SK-N-SH treated with all-trans-retinoic acid at 6 μM for 48 hours (cell line): Measurements from ENCODE around the gene F2.

Source experiments
- ATAC-seq: fragments of 200-7000 bp; cut with Tn5 transposase; 3 replicates; pipeline ENCODE4 v1.9.1; 2020; ENCODE audit warnings: mild to moderate bottlenecking, moderate library complexity
- ARNTL ChIP-seq: fragments of 450-650 bp; formaldehyde crosslinking; IDR thresholded peaks from 2 replicates; pipeline ENCODE4 v1.5.0; 2020; ENCODE audit warnings: low read depth, mild to moderate bottlenecking, moderate library complexity, borderline replicate concordance
- BACH2 ChIP-seq: fragments of 250-450 bp; sonication (Bioruptor Pico); IDR thresholded peaks from 2 replicates; pipeline ENCODE4 v1.9.0; 2021; ENCODE audit warnings: mild to moderate bottlenecking, borderline replicate concordance
- CREB5 ChIP-seq: fragments of 250-450 bp; sonication (Bioruptor Pico); IDR thresholded peaks from 2 replicates; pipeline ENCODE4 v1.5.1; 2020; ENCODE audit warnings: low read depth, mild to moderate bottlenecking, moderate library complexity
- CSDC2 ChIP-seq: fragments of 250-450 bp; sonication (Bioruptor Pico); IDR thresholded peaks from 2 replicates; pipeline ENCODE4 v1.5.0; 2020; ENCODE audit warnings: mild to moderate bottlenecking, moderate library complexity
- ESRRG ChIP-seq: fragments of 250-450 bp; sonication (Bioruptor Pico); IDR thresholded peaks from 2 replicates; pipeline ENCODE4 v1.6.1; 2021; ENCODE audit warnings: mild to moderate bottlenecking
- GLIS3 ChIP-seq: fragments of 250-450 bp; sonication (Bioruptor Pico); IDR thresholded peaks from 2 replicates; pipeline ENCODE4 v1.5.0; 2020; ENCODE audit warnings: mild to moderate bottlenecking, moderate library complexity
- ISL1 ChIP-seq: fragments of 250-450 bp; sonication (Bioruptor Pico); IDR thresholded peaks from 2 replicates; pipeline ENCODE4 v2.1.2; 2022; ENCODE audit warnings: mild to moderate bottlenecking, moderate library complexity
- PATZ1 ChIP-seq: fragments of 250-450 bp; sonication (Bioruptor Pico); IDR thresholded peaks from 2 replicates; pipeline ENCODE4 v1.8.0; 2020; ENCODE audit warnings: mild to moderate bottlenecking, moderate library complexity, borderline replicate concordance
- PPARA ChIP-seq: fragments of 250-450 bp; sonication (Bioruptor Pico); IDR thresholded peaks from 2 replicates; pipeline ENCODE4 v1.5.0; 2020; ENCODE audit warnings: mild to moderate bottlenecking, borderline replicate concordance
- RARB ChIP-seq: fragments of 250-450 bp; sonication (Bioruptor Pico); IDR thresholded peaks from 2 replicates; pipeline ENCODE4 v1.8.0; 2021; ENCODE audit warnings: mild to moderate bottlenecking, moderate library complexity
- TCF4 ChIP-seq: fragments of 250-450 bp; sonication (Bioruptor Pico); IDR thresholded peaks from 2 replicates; pipeline ENCODE4 v1.8.0; 2021; ENCODE audit warnings: mild to moderate bottlenecking, moderate library complexity, borderline replicate concordance
- TOX ChIP-seq: fragments of 250-450 bp; sonication (Bioruptor Pico); IDR thresholded peaks from 2 replicates; pipeline ENCODE4 v1.8.0; 2021; ENCODE audit warnings: mild to moderate bottlenecking, moderate library complexity, borderline replicate concordance
- TSHZ2 ChIP-seq: fragments of 250-450 bp; sonication (Bioruptor Pico); IDR thresholded peaks from 2 replicates; pipeline ENCODE4 v1.5.0; 2020; ENCODE audit warnings: mild to moderate bottlenecking, moderate library complexity
- ZC3H10 ChIP-seq: fragments of 250-450 bp; sonication (Bioruptor Pico); IDR thresholded peaks from 2 replicates; pipeline ENCODE4 v1.5.1; 2021; ENCODE audit warnings: mild to moderate bottlenecking, moderate library complexity
- ZFP3 ChIP-seq: fragments of 250-450 bp; sonication (Bioruptor Pico); IDR thresholded peaks from 2 replicates; pipeline ENCODE4 v1.5.0; 2020; ENCODE audit warnings: mild to moderate bottlenecking, moderate library complexity
- ZFP30 ChIP-seq: fragments of 450-650 bp; formaldehyde crosslinking; IDR thresholded peaks from 2 replicates; pipeline ENCODE4 v1.5.0; 2022; ENCODE audit warnings: mild to moderate bottlenecking, moderate library complexity
- ZNF565 ChIP-seq: fragments of 450-650 bp; formaldehyde crosslinking; conservative IDR thresholded peaks from 2 replicates; pipeline ENCODE4 v1.5.0; 2020; ENCODE audit warnings: low read depth, mild to moderate bottlenecking, moderate library complexity
- ZNF70 ChIP-seq: fragments of 450-650 bp; formaldehyde crosslinking; IDR thresholded peaks from 2 replicates; pipeline ENCODE4 v1.5.0; 2020; ENCODE audit warnings: mild to moderate bottlenecking, moderate library complexity
- ZNF8 ChIP-seq: fragments of 450-650 bp; formaldehyde crosslinking; IDR thresholded peaks from 2 replicates; pipeline ENCODE4 v1.5.0; 2020; ENCODE audit warnings: mild to moderate bottlenecking, moderate library complexity
- TF ChIP-seq, protein P1 (sequence below): fragments of 250-450 bp; sonication (Bioruptor Pico); IDR thresholded peaks from 2 replicates; pipeline ENCODE4 v1.8.0; 2021; ENCODE audit warnings: low read depth, mild to moderate bottlenecking, moderate library complexity, borderline replicate concordance
- TF ChIP-seq, protein P2 (sequence below): fragments of 250-450 bp; sonication (Bioruptor Pico); IDR thresholded peaks from 2 replicates; pipeline ENCODE4 v1.5.1; 2021; ENCODE audit warnings: mild to moderate bottlenecking, moderate library complexity

The F2 gene

DNA sequence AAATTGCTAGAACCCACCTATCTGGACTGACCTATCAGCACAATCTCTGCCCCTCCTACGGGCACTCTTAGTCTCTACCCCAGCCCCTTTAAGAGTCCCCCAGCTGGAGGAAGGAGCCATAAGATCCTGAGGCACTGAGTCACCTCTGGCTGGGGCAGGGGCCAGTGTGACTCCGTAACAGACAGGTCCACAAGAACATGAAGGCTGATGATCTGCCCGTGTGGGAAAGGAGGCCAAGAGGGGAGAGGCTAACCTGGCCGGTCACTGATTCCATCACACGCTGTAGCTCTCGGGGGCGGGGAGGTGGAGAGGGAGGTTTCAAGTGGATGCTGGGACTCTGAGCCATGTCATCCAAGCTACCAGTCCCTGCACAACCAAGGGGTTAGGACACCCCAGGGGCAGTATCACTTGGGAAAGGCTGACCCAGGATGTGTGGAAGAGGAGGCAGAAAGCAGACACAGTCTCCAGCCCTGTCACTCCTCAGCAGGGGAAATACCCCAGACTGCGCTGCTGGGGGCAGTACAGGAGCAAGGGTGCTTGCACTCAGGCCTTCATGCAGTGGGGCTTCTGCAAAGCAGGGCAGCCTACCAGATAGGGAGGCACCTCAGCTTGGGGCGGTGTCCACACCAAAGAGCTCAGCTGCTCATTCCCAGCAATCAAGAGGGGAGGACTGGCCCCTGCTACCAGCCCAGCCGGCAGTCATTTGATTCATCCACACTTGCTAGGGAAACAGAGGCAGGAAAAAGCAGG is 40.8 kb upstream of the F2 start:
- ATAC-seq, result peak; percentile 8
- TF ChIP-seq TSHZ2 (CRISPR knock-in tag), result no peak
- TF ChIP-seq CREB5, result no peak
- no peak for TF ChIP-seq ZNF70
- no peak for TF ChIP-seq TOX (CRISPR knock-in tag)
- TF ChIP-seq ZFP3, result no peak
- TF ChIP-seq ESRRG (CRISPR knock-in tag), result no peak
- no peak for TF ChIP-seq ZNF565 (CRISPR knock-in tag)
- TF ChIP-seq TCF4 (CRISPR knock-in tag), result no peak
- TF ChIP-seq, protein P1, sequence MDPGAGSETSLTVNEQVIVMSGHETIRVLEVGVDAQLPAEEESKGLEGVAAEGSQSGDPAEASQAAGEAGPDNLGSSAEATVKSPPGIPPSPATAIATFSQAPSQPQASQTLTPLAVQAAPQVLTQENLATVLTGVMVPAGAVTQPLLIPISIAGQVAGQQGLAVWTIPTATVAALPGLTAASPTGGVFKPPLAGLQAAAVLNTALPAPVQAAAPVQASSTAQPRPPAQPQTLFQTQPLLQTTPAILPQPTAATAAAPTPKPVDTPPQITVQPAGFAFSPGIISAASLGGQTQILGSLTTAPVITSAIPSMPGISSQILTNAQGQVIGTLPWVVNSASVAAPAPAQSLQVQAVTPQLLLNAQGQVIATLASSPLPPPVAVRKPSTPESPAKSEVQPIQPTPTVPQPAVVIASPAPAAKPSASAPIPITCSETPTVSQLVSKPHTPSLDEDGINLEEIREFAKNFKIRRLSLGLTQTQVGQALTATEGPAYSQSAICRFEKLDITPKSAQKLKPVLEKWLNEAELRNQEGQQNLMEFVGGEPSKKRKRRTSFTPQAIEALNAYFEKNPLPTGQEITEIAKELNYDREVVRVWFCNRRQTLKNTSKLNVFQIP (CRISPR knock-in tag), result no peak
- TF ChIP-seq ZNF8 (CRISPR knock-in tag), result no peak
- TF ChIP-seq PATZ1, result no peak
- TF ChIP-seq BACH2 (CRISPR knock-in tag), result no peak
- TF ChIP-seq PPARA (CRISPR knock-in tag), result no peak
- no peak for TF ChIP-seq ARNTL (CRISPR knock-in tag)
- TF ChIP-seq GLIS3, result no peak
- no peak for TF ChIP-seq ISL1
- TF ChIP-seq, all 23 proteins: peak for 0

DNA sequence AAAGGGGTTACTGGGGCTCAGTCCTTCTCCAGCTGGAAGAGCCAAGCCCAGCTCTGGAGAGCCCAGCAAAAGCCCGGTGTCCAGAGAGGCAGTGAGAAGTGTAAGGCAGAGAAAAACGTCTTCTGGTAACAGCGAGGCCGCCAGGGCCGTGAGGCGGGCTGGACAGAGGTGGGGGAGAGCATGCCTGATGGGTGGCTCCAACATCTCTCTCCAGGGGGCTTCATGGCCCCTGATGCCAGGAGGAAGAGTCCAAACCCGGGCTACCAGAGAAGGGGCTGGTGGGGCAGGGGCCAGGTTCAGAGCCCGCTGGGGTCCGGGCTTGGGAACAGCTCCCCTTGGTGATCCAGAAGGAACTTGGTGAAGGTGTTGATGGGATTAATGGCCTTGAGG is 40.3 kb upstream of the F2 start:
- no peak for ATAC-seq
- TF ChIP-seq ISL1, result no peak
- no peak for TF ChIP-seq BACH2 (CRISPR knock-in tag)
- TF ChIP-seq GLIS3, result no peak
- TF ChIP-seq ZNF565 (CRISPR knock-in tag), result no peak
- TF ChIP-seq ESRRG (CRISPR knock-in tag), result no peak
- no peak for TF ChIP-seq RARB (CRISPR knock-in tag)
- TF ChIP-seq CSDC2 (CRISPR knock-in tag), result no peak
- TF ChIP-seq, all 23 proteins: peak for 0

DNA sequence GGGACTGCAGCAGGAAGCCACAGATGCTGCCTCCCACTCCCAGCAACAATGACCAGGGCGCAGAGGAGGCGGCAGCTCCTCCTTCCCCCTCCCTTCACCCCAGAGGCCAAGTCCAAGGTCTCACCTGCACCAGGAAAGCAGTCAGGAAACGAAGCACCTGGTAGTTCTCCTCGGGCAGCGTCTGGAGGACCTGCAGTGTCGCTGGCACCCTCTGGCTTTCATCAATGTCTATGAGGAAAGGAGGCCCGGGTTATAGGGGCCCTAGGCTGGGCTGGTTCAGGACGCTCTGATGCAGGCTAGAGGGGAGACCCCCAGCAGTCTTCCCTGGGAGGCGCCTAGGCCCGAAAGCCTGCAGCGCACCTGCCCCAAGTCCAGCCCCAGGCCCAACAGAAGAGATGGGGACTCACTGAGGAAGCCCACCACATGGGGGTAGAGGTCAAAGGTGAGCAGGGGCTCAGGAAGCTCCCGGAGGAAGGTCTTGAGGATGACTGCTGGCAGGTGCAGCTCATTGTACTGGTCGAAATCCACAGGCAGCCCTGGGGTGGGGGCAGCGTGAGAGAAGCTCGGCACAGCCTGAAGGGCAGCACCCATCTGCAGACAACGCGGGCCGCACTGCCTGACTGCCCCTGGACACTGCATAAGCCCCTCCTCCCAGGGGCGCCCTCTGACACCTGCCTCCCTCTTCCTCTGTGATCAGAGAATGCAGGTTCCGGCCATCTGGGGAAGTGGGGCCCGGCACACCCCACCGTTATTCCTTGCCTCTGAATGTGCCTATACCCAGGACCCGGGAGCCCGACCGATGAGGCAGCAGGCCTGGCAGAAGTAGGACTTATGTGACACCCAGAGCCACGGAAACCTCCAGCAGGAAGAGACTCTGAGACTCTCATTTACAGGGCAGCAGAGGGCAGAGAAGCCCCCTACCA is 39.5 kb upstream of the F2 start:
- ATAC-seq, result no peak
- no peak for TF ChIP-seq ISL1
- TF ChIP-seq, protein P2, sequence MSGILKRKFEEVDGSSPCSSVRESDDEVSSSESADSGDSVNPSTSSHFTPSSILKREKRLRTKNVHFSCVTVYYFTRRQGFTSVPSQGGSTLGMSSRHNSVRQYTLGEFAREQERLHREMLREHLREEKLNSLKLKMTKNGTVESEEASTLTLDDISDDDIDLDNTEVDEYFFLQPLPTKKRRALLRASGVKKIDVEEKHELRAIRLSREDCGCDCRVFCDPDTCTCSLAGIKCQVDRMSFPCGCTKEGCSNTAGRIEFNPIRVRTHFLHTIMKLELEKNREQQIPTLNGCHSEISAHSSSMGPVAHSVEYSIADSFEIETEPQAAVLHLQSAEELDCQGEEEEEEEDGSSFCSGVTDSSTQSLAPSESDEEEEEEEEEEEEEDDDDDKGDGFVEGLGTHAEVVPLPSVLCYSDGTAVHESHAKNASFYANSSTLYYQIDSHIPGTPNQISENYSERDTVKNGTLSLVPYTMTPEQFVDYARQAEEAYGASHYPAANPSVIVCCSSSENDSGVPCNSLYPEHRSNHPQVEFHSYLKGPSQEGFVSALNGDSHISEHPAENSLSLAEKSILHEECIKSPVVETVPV (CRISPR knock-in tag), result no peak
- TF ChIP-seq ZFP30 (CRISPR knock-in tag), result no peak
- no peak for TF ChIP-seq TSHZ2 (CRISPR knock-in tag)
- no peak for TF ChIP-seq ARNTL (CRISPR knock-in tag)
- no peak for TF ChIP-seq ZC3H10
- TF ChIP-seq GLIS3, result no peak
- TF ChIP-seq CSDC2 (CRISPR knock-in tag), result no peak
- TF ChIP-seq RARB (CRISPR knock-in tag), result no peak
- TF ChIP-seq, protein P1 (CRISPR knock-in tag), result no peak
- TF ChIP-seq PPARA (CRISPR knock-in tag), result no peak
